ENCODE data around the gene ZNF77. TPM values are rescaled to one million over a fixed set of nuclear protein-coding genes. Genes with fewer than 3 reads are reported as not detected.
A peak's percentile ranks its signal among the peaks of the same experiment; 100 is the strongest.

The ZNF77 gene
- polyA plus RNA-seq, 1 experiment: 3.6 TPM

GRCh38 chr19:2983351-2984214 lies 38.8 kb upstream of the ZNF77 start:
- no peak overlapping the region for H3K27ac ChIP-seq (ENCODE audit: low read depth, low read length)
- POLR2A ChIA-PET: interaction anchor here (0.7 to 0.9 kb wide), 2 partner anchors 33 to 52 kb away, joined by 3 to 4 read pairs; no protein-coding TSS in a partner anchor

GRCh38 chr19:2982983-2983350 lies 38.2 kb upstream of the ZNF77 start:
- ChIA-PET POLR2A (interaction anchor here (0.7 to 0.9 kb wide), 2 partner anchors 32 to 53 kb away, joined by 3 to 4 read pairs; no protein-coding TSS in a partner anchor), CTCF (no interaction called here)

More at GRCh38 chr19:2983351-2984214, 38.8 kb upstream of the ZNF77 start:
- CTCF ChIA-PET: interaction anchor here (0.5 to 0.6 kb wide), 2 partner anchors 49 to 828 kb away, joined by 3 to 4 read pairs; no protein-coding TSS in a partner anchor
- peaks cover 13% of the 10 kb centered on the region for H3K27me3 ChIP-seq (ENCODE audit: control insufficient read depth, insufficient read depth, low read length)
- H3K9me3 ChIP-seq (ENCODE audit: control insufficient read depth, insufficient read depth, low read length): no peaks in the 10 kb centered on the region
- no peak for TF ChIP-seq CTCF (IDR thresholded peaks at IDR 0.05; ENCODE audit: low read depth, low read length)
- no peak for DNase-seq (ENCODE audit: low read depth, low spot score)
- peak overlapping the region; percentile 57 for H3K4me3 ChIP-seq (ENCODE audit: low read depth, low read length)

GRCh38 chr19:2982561-2982960 lies 37.8 kb upstream of the ZNF77 start:
- CTCF ChIA-PET: interaction anchor here (0.9 kb wide), 1 partner anchor 20 kb away, joined by 4 read pairs; no protein-coding TSS in a partner anchor
- POLR2A ChIA-PET: interaction anchor here (0.7 to 0.9 kb wide), 2 partner anchors 32 to 53 kb away, joined by 3 to 4 read pairs; no protein-coding TSS in a partner anchor
- peaks cover 9% of the 10 kb centered on the region for H3K27me3 ChIP-seq (ENCODE audit: control insufficient read depth, insufficient read depth, low read length)
- no peak overlapping the region for H3K4me3 ChIP-seq (ENCODE audit: low read depth, low read length)
- no peak overlapping the region for H3K27ac ChIP-seq (ENCODE audit: low read depth, low read length)
- DNase-seq (ENCODE audit: low read depth, low spot score): no peak
- TF ChIP-seq CTCF (IDR thresholded peaks at IDR 0.05; ENCODE audit: low read depth, low read length): no peak
- H3K9me3 ChIP-seq (ENCODE audit: control insufficient read depth, insufficient read depth, low read length): no peaks in the 10 kb centered on the region

More at GRCh38 chr19:2982983-2983350, 38.2 kb upstream of the ZNF77 start:
- no peak overlapping the region for H3K4me3 ChIP-seq (ENCODE audit: low read depth, low read length)
- peaks cover 12% of the 10 kb centered on the region for H3K27me3 ChIP-seq (ENCODE audit: control insufficient read depth, insufficient read depth, low read length)
- H3K27ac ChIP-seq (ENCODE audit: low read depth, low read length): no peak overlapping the region
- no peak for TF ChIP-seq CTCF (IDR thresholded peaks at IDR 0.05; ENCODE audit: low read depth, low read length)
- DNase-seq (ENCODE audit: low read depth, low spot score): peak; percentile 61
- no peaks in the 10 kb centered on the region for H3K9me3 ChIP-seq (ENCODE audit: control insufficient read depth, insufficient read depth, low read length)

GRCh38 chr19:2981898-2982297 lies 37.1 kb upstream of the ZNF77 start:
- Histone ChIP-seq H3K27me3 (ENCODE audit: control insufficient read depth, insufficient read depth, low read length) (peaks cover 3% of the 10 kb centered on the region), H3K4me3 (ENCODE audit: low read depth, low read length) (no peak overlapping the region), H3K27ac (ENCODE audit: low read depth, low read length) (no peak overlapping the region), H3K9me3 (ENCODE audit: control insufficient read depth, insufficient read depth, low read length) (no peaks in the 10 kb centered on the region)
- ChIA-PET CTCF (interaction anchor here (0.9 kb wide), 1 partner anchor 19 kb away, joined by 4 read pairs; no protein-coding TSS in a partner anchor), POLR2A (no interaction called here)
- no peak for DNase-seq (ENCODE audit: low read depth, low spot score)
- TF ChIP-seq CTCF (IDR thresholded peaks at IDR 0.05; ENCODE audit: low read depth, low read length): no peak

GRCh38 chr19:2978772-2979171 lies 34.0 kb upstream of the ZNF77 start:
- CTCF ChIA-PET: no interaction called here
- no peak for DNase-seq (ENCODE audit: low read depth, low spot score)
- H3K27ac ChIP-seq (ENCODE audit: low read depth, low read length): no peak overlapping the region
- H3K4me3 ChIP-seq (ENCODE audit: low read depth, low read length): no peak overlapping the region
- TF ChIP-seq CTCF (IDR thresholded peaks at IDR 0.05; ENCODE audit: low read depth, low read length): no peak
- H3K27me3 ChIP-seq (ENCODE audit: control insufficient read depth, insufficient read depth, low read length): no peaks in the 10 kb centered on the region
- POLR2A ChIA-PET: no interaction called here
- no peaks in the 10 kb centered on the region for H3K9me3 ChIP-seq (ENCODE audit: control insufficient read depth, insufficient read depth, low read length)

Data from AG04450 (cell line).